Left colon (tissue), 2 donors: Measurements from ENCODE around the gene CD63. TPM values are rescaled to one million over a fixed set of nuclear protein-coding genes. Genes with fewer than 3 reads are reported as not detected.

Source experiments
- ATAC-seq: fragments of 200-7000 bp; cut with Tn5 transposase; one replicate; pipeline ENCODE4 v1.9.1; 2020; ENCODE audit warnings: mild to moderate bottlenecking, moderate library complexity
- DNase-seq, 2 donors: peaks; one replicate each; pipeline ENCODE4 v3.0.0-alpha.2; 2020
- intact Hi-C, 2 donors: fragments of 100-400 bp; cut with DNase I in 1 of 2; cut with micrococcal nuclease in 1 of 2; formaldehyde crosslinking; loops; one replicate each; pipeline versions ENCODE4 v1.11.2 to v1.14.0; 2022; cut with DNase I, micrococcal nuclease
- total RNA-seq, 2 donors: library from RNA; stranded (reverse); fragmentation: NEBNext Ultra II Directional; extraction: Animal tissue kit (Norgen Biotek cat#: 25700); gene quantifications; one replicate each; pipeline ENCODE4 v1.2.1, GENCODE V29; 2021
- donor health status: DM: no; HTN: no; CAD: no.
- donor health status: DM: yes; HTN: yes; CAD: no.

The CD63 gene
- total RNA-seq, 2 donors from 2014 or later, result 1,137 to 1,252 TPM

GRCh38 chr12:55696796-55697462 is 31.9 kb downstream of the CD63 start:
- ATAC-seq (no peak), DNase-seq (peak in 1 of 2 donors; percentile 17)
- intact Hi-C loops, result no loop called here

GRCh38 chr12:55696141-55696540 is 32.7 kb downstream of the CD63 start:
- ATAC-seq, result no peak
- peak in 1 of 2 donors; percentile 5 for DNase-seq
- intact Hi-C loops, result no loop called here

GRCh38 chr12:55695349-55695748 is 33.5 kb downstream of the CD63 start:
- intact Hi-C loops, result no loop called here

GRCh38 chr12:55694651-55695050 is 34.2 kb downstream of the CD63 start:
- intact Hi-C loops, result no loop called here
- ATAC-seq, result no peak

More at GRCh38 chr12:55695349-55695748, 33.5 kb downstream of the CD63 start:
- ATAC-seq (no peak), DNase-seq (peak in 1 of 2 donors; percentile 7)

GRCh38 chr12:55694188-55694515 is 34.7 kb downstream of the CD63 start:
- no peak for ATAC-seq
- intact Hi-C loops, result no loop called here
- peak in 1 of 2 donors; percentile 18 for DNase-seq

More at GRCh38 chr12:55694651-55695050, 34.2 kb downstream of the CD63 start:
- DNase-seq, result peak in 1 of 2 donors; percentile 9

DNA sequence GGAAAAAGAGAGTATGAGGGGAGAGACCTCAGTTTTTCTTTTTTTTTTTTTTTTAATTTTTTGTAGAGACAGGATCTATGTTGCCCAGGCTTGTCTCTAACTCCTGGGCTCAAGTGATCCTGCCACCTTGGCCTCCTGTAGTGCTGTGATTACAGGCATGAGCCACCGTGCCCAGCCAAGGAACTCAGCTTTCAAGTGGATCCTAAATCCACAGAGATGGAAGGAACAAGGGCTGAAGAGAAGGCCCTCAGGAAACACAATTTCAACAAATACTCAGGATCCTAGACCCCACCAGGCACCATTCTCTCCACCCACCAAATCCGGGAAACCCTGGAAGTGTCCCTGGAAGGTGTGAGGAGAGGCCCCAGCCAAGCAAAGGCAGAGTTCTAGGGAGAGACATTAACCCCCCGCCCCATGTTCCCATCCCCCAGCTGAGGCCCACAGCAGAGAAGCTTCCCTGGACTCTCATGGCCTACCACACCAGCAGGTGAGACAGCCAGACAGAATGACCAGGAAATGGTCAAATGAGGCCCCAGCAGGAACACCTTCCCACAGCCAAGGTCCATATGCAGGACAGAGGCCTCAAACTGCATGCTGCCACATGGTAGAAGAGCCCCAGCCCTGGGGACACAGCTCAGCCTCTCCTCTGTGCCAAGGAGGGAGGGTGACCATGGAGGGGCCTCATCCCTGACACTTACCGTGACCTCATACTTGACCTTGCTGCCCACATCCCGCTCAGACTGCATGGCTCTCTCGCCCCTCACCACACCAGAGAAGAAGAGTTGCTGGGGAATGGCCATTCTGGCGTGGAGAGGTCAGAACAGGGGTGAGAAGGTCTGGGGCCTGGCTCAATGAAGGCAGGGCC is 35.3 kb downstream of the CD63 start:
- DNase-seq, result peak in 1 of 2 donors; percentile 15
- ATAC-seq, result no peak

DNA sequence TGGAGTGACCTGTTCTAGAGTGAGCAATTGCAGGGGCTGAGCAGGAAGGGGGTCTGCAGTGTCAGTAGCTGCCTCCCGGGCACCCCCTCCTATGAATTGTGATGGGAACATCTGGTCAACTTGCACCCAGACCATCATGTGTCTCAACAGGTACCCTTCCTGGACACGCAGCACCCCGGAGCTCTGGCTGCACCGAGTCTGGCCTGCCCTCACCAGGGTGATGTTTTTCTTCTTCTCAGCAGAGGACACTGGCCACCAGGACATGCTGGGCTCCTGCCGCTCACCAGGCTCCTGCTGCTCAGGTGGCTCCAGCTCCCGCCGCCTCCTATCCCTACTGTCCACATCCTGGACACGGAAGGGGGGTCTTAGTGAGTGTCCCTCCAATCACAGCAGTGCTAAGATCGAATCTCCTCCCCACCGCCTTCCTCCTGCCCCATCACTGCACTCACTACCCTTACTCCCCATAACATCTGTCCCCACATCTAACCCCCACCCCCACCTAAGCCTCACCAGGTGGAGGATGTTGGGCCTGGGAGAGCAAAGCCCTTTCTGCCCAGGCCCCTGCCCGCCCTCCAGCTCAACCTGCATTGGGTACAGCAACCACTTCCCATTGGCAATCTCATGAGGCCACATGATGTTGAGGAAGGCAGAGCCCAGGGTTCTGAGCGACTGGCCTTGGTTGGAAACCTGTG is 36.0 kb downstream of the CD63 start:
- no peak for ATAC-seq
- DNase-seq, result peak in 1 of 2 donors; percentile 15
- intact Hi-C loops, result no loop called here

More for the DNA sequence above, 35.3 kb downstream of the CD63 start:
- intact Hi-C loops, result no loop called here

- DNase-seq, result peak in 1 of 2 donors; percentile 15
- ATAC-seq, result no peak
- intact Hi-C loops, result no loop called here
Measured at GRCh38 chr12:55688716-55689655, 39.8 kb downstream of the CD63 start.

- intact Hi-C loops, result no loop called here
- DNase-seq (no peak), ATAC-seq (no peak)
Measured at GRCh38 chr12:55687746-55688145, 41.1 kb downstream of the CD63 start.

DNA sequence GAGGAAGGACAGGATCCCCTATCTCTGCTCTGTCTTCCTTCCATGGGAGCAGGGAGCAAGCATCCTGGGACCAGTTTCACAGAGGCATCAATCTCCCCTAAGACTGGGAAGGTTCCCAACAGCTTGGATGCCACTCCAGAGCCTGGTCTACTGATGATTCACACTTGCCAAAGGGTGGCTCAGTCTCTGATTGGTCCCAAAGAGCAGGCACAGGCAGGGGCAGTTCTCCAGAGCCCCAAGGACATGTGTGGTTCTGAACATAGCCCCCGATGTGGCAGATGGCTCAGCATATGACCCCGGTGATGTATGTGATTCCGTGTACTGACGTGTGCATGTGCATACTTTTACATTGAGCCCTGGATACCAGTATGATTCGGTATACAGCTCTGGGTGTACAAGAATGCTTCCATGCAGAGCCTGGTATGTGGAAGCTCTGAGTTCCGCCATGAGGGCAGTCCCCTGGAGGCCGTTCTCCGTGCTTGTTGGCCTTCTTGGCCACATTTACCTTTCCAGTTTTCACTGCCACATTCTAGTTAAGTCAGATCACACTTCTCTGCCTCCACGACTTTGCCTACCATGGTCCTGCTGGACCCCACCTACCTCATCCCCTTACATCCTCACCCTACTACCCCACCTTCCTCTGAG is 42.3 kb downstream of the CD63 start:
- DNase-seq (no peak), ATAC-seq (no peak)
- intact Hi-C loops, result no loop called here

- intact Hi-C loops, result no loop called here
- DNase-seq (no peak), ATAC-seq (no peak)
Measured at GRCh38 chr12:55685671-55686070, 43.1 kb downstream of the CD63 start.

- intact Hi-C loops, result no loop called here
- ATAC-seq (no peak), DNase-seq (no peak)
Measured at GRCh38 chr12:55684761-55685370, 43.9 kb downstream of the CD63 start.

GRCh38 chr12:55683676-55684075 is 45.1 kb downstream of the CD63 start:
- no peak for DNase-seq
- intact Hi-C loops, result no loop called here
- no peak for ATAC-seq

DNA sequence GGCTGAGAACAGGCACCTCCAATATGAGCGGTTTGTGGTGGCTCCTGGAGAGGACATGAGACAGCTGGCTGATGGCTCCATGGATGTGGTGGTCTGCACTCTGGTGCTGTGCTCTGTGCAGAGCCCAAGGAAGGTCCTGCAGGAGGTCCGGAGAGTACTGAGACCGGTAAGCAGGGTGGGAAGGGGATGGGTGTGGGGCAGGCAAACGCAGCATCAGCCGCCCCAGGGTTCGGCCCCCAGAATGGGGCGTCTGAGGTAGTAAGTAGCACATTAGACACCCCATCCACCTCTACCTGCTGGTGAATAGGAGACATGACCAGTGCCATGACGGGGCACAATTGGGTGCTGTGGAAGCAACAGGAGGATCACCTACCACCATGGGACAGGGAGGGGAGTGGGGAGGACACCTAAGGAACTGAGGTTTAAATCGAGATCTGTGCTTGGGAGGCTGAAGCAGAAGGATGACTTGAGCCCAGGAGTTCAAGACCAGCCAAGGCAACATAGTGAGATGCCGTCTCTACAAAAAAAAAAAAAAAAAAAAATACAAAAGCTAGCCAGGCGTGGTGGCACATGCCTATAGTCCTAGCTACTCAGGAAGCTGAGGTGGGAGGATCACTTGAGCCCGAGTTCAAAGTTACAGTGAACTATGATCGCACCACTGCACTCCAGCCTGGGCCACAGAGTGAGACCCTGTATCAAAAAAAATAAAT is 46.6 kb downstream of the CD63 start:
- ATAC-seq (peak; percentile 42), DNase-seq (peak in 1 of 2 donors; percentile 21)
- intact Hi-C loops, result no loop called here

DNA sequence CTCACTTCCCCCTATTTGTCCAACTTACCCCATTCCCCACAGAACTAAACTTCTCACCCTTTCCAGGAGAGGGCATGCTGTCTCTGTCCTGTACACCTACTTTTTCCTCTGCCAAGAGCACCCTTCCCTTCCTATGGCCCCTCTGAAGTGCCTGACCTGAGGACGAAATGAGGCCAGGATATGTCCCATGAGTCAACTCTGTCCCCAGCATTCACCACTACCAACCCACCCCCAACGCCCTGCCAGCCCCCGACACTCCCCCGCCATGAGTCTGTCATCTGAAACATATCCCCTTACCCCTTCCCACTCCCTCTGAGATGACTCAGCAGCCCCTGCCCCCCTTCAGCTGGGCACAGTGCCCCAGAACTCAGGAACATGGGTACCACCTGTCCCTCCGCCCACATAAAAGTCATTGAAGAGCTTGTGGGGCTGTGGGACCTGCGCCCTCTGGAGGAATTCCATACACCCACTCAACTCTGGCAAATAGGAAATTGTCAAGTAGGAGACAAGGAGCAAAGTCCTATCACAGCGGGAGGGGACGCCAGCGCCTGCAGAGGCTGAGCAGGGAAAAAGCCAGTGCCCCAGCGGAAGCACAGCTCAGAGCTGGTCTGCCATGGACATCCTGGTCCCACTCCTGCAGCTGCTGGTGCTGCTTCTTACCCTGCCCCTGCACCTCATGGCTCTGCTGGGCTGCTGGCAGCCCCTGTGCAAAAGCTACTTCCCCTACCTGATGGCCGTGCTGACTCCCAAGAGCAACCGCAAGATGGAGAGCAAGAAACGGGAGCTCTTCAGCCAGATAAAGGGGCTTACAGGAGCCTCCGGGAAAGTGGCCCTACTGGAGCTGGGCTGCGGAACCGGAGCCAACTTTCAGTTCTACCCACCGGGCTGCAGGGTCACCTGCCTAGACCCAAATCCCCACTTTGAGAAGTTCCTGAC is 47.4 kb downstream of the CD63 start:
- intact Hi-C loops, result no loop called here
- peak; percentile 84 to 88 for DNase-seq

DNA sequence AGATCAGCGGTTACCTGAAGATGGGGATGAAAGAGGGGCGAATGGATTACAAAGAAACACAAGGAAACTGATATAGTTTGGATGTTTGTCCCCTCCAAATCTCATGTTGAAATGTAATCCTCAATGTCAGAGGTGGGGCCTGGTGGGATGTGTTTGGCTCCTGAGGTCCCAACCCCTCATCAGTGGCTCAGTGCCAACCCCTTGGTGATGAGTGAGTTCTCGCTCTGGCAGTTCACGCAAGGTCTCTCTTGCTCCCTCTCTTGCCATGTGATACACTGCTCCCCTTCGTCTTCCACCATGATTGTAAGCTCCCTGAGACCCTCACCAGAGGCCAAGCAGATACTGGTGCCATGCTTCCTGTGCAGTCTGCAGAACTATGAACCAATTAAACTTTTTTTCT is 49.1 kb downstream of the CD63 start:
- ATAC-seq, result no peak
- DNase-seq, result no peak
- intact Hi-C loops, result no loop called here

More for the DNA sequence above, 47.4 kb downstream of the CD63 start:
- ATAC-seq, result peak; percentile 93
